ENCODE data around the gene CRHR1. TPM values are rescaled to one million over a fixed set of nuclear protein-coding genes. Genes with fewer than 3 reads are reported as not detected.

Gene CRHR1
- total RNA-seq, 2 experiments from 2014 or later: not detected

DNA sequence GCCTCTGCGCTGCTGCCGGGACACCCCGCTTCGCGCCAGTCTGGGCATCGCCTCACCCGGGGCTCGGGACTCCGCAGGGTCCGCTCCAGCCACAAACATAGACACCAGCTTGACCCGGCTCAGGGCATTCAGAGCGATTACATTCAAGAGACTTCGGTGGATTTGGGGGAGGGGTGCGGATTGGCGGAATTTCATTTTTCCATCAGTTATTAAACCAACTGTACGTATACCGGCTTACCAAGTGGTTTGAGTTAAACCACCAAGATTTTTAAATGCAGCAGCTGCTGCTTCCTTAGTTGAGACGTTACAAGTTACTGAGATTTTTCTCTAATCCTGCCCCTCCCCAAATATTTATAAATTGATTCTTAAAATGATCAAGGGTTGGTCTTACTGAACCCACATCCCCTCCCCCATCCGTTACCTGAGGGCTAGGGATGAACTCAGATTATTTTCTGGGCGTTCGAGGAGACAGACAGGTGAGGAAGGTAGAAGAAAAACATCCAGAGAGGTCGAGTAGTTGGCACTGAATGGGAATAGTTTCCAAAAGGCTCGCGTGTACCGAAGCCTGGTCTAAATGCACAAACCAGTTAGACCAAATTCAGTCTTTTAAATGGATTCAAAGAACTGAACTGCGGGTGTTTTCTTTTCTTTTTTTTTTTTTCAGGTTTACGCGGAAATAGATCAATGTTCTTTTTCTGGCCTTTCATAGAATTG lies 1.5 kb downstream of the CRHR1 start:
- H3K9me3 Mint-ChIP-seq: no peaks in the 10 kb centered on the region
- H3K36me3 Mint-ChIP-seq: no peaks in the 10 kb centered on the region
- peaks cover 47% of the 10 kb centered on the region for H3K27me3 Mint-ChIP-seq
- H3K27ac Mint-ChIP-seq: no peak overlapping the region
- H3K4me1 Mint-ChIP-seq (ENCODE audit: low read depth): peaks cover 5% of the 10 kb centered on the region
- CTCF ChIA-PET: interaction anchor here (1.8 kb wide), 1 partner anchor 156 kb away, joined by 3 read pairs; no protein-coding TSS in a partner anchor
- POLR2A ChIA-PET: no interaction called here
- intact Hi-C loops (cut with micrococcal nuclease): no loop called here
- DNase-seq: no peak
- no peak overlapping the region for H3K4me3 Mint-ChIP-seq

DNA sequence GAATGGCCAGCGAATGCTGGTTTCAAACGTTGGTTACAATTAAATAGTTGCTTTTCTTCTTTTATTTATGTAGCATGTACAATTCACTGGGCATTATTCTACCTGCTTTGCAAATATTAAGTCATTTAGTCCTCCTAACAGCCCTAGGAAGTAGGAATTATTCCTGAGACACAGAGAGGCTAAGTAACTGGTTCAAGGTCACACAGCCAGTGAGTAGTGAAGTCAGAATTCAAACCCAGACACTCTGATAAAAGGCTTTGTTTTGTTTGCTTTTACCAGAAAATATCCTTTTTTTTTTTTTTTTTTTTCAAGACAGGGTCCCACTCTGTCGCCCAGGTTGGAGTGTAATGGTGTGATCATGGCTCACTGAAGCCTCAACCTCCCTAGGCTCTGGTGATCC lies 2.2 kb downstream of the CRHR1 start:
- no peak for DNase-seq
- ChIA-PET POLR2A (no interaction called here), CTCF (interaction anchor here (0.9 kb wide), 1 partner anchor 108 kb away, joined by 3 read pairs; the partner anchor contains the start of gene MAPT)
- no peaks in the 10 kb centered on the region for H3K9me3 Mint-ChIP-seq
- peaks cover 5% of the 10 kb centered on the region for H3K4me1 Mint-ChIP-seq (ENCODE audit: low read depth)
- H3K36me3 Mint-ChIP-seq: no peaks in the 10 kb centered on the region
- peaks cover 47% of the 10 kb centered on the region for H3K27me3 Mint-ChIP-seq
- no peak overlapping the region for H3K27ac Mint-ChIP-seq
- intact Hi-C loops (cut with micrococcal nuclease): no loop called here
- H3K4me3 Mint-ChIP-seq: no peak overlapping the region

DNA sequence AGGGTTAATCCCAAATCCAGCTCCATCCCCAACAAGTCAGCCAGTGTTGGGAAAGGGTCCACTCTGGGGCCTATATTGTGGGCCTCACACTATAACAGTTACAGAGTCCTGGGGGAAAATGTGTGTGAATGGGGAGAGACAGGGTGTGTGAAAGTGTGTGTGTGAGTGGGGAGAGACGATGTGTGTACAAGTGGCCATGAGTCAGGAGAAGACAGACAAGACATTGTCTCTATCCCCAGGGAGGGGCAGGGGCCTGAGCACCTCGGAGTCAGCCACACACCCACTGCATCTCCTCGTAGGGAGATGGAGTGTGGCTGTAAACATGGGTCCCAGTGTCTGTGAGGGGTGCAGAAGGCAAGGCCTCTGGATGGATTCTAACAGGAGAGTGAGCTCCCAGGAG lies 2.9 kb downstream of the CRHR1 start:
- Mint-ChIP-seq H3K27me3 (peaks cover 44% of the 10 kb centered on the region), H3K4me1 (ENCODE audit: low read depth) (peaks cover 5% of the 10 kb centered on the region), H3K27ac (no peak overlapping the region), H3K9me3 (no peaks in the 10 kb centered on the region), H3K36me3 (no peaks in the 10 kb centered on the region), H3K4me3 (no peak overlapping the region)
- intact Hi-C loops (cut with micrococcal nuclease): no loop called here
- CTCF ChIA-PET: interaction anchor here (0.9 to 1.4 kb wide), 2 partner anchors 108 to 162 kb away, joined by 3 read pairs; partner anchors contain the start of gene MAPT
- DNase-seq: no peak
- POLR2A ChIA-PET: no interaction called here

DNA sequence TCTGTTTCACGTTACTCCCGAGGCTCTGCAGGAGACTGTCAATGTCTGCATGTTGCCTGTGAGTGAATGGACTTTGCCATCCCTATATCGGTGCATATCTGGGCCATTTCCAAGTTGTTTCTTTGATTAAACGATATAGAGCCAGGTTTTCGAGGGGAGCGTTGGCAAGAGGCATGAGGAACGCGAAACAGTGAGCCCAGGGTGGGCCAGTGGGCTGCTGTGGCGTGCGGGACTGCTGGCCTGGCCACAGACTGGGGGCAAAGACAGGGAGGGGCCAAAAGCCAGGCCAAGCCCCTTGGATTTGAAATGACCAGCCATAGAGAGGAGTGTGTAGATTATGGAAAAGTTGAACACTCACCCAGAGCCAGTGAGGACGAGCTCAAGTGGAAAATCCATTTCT lies 3.5 kb downstream of the CRHR1 start:
- no peaks in the 10 kb centered on the region for H3K9me3 Mint-ChIP-seq
- CTCF ChIA-PET: interaction anchor here (1.4 kb wide), 1 partner anchor 162 kb away, joined by 3 read pairs; no protein-coding TSS in a partner anchor
- DNase-seq: no peak
- intact Hi-C loops (cut with micrococcal nuclease): no loop called here
- H3K4me3 Mint-ChIP-seq: no peak overlapping the region
- no peaks in the 10 kb centered on the region for H3K36me3 Mint-ChIP-seq
- H3K27me3 Mint-ChIP-seq: peaks cover 46% of the 10 kb centered on the region
- H3K27ac Mint-ChIP-seq: no peak overlapping the region
- H3K4me1 Mint-ChIP-seq (ENCODE audit: low read depth): peaks cover 5% of the 10 kb centered on the region
- POLR2A ChIA-PET: no interaction called here

DNA sequence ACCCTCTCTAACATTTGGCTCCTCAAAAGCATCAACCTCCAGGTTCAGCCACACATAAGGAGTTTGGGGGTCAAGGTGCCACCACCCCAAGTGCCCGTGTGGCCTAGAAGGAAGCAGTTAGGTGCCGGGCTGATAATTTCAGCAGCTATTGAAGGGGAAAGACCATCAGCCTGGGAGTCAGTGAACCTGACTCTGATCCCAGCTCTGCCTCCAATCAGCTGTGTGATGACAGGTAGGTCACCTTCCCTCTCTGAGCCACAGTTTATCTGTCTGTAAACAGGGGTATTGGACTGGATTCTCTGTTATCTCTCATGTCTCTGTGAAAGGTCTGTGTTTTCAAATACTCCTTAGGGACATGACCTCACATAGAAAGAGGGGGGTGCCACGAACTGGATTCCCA lies 3.9 kb downstream of the CRHR1 start:
- no peaks in the 10 kb centered on the region for H3K9me3 Mint-ChIP-seq
- peaks cover 45% of the 10 kb centered on the region for H3K27me3 Mint-ChIP-seq
- intact Hi-C loops (cut with micrococcal nuclease): no loop called here
- no peak overlapping the region for H3K4me3 Mint-ChIP-seq
- no peaks in the 10 kb centered on the region for H3K36me3 Mint-ChIP-seq
- ChIA-PET POLR2A (no interaction called here), CTCF (interaction anchor here (1.4 kb wide), 1 partner anchor 161 kb away, joined by 3 read pairs; no protein-coding TSS in a partner anchor)
- H3K4me1 Mint-ChIP-seq (ENCODE audit: low read depth): peaks cover 5% of the 10 kb centered on the region
- DNase-seq: no peak
- H3K27ac Mint-ChIP-seq: no peak overlapping the region

DNA sequence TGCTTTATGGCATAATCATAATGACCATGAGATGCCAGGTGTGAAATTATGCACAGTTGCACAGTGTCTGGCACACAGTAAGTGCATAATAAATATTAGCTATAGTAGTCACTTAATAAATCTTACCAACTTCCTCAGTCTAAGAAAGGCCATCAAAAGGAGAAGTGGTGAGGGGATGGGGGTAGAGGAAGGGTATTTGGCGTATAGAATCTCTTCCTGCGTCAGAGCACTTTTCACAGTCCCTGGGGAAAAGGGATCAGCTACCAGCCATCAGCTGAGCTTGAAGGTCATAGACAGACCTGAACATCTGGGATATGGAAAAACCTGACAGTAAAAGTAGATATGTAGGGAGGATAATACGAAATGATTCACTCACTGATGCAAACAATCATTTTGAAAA lies 5.8 kb downstream of the CRHR1 start:
- H3K4me3 Mint-ChIP-seq: no peak overlapping the region
- no peaks in the 10 kb centered on the region for H3K36me3 Mint-ChIP-seq
- no peak overlapping the region for H3K27ac Mint-ChIP-seq
- ChIA-PET CTCF (interaction anchor here (1.3 kb wide), 1 partner anchor 150 kb away, joined by 4 read pairs; no protein-coding TSS in a partner anchor), POLR2A (no interaction called here)
- no peaks in the 10 kb centered on the region for H3K4me1 Mint-ChIP-seq (ENCODE audit: low read depth)
- intact Hi-C loops (cut with micrococcal nuclease): no loop called here
- peaks cover 42% of the 10 kb centered on the region for H3K27me3 Mint-ChIP-seq
- DNase-seq: no peak
- no peaks in the 10 kb centered on the region for H3K9me3 Mint-ChIP-seq

DNA sequence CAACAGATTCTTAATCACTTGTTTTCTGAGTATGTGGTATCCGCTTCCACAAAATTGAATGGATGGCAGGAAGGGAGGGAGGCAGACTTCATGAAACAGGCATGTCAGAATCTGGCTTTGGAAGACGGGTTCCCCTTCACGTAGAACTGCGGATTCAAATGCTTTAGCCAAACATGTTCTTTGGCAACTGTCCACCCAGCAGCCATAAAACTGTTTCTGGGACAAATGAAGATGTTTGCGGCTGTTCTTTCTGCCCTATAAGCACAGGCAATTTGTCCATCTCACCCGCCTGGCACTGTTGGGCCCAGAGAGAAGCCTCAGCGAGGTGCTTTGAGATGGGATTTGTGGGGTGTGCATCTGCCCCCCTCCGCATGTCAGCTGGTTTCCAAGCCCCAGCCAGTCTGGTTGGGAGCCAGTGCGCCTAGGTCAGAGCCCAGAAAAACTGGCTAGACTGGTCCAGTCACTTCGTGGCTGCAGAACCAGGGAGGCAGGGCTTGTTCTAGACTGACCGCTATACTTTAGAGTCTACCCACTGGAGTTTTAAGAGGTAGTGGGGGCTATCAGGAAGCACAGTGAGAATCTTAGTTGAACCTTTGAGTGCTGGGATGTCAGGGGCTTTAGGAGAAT lies 6.3 kb downstream of the CRHR1 start:
- POLR2A ChIA-PET: no interaction called here
- Mint-ChIP-seq H3K27ac (no peak overlapping the region), H3K4me1 (ENCODE audit: low read depth) (no peaks in the 10 kb centered on the region), H3K27me3 (peaks cover 42% of the 10 kb centered on the region), H3K9me3 (no peaks in the 10 kb centered on the region), H3K36me3 (no peaks in the 10 kb centered on the region), H3K4me3 (no peak overlapping the region)
- intact Hi-C loops (cut with micrococcal nuclease): no loop called here
- CTCF ChIA-PET: interaction anchor here (1.3 kb wide), 1 partner anchor 150 kb away, joined by 4 read pairs; no protein-coding TSS in a partner anchor
- DNase-seq: no peak

DNA sequence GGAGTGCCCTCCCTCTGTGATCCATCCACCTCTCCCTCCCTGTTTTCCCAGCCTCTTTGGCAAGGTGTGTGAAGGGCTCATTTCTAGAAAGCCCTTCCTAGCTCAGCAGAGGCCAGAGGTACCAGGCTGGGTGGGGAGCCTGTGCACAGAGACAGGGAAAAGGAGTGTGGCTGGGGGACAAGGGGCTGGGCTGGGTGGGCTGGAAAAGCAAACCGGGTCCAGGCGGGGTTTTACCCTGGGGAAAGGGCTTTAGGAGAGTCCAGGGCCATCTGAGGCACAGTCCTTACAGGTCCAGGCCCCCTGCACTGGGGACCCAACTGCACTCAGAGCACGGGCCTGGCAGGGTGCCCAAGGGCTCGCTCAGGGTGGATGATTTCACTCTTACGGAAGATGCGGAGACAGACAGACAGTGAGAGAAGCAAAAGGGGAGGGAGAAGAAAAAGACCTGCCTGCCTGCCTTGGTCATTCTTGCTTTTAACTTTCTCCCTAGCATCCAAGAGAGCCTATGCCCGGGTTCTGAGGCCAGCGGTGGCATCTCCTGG lies 7.0 kb downstream of the CRHR1 start:
- Mint-ChIP-seq H3K9me3 (no peaks in the 10 kb centered on the region), H3K4me3 (no peak overlapping the region), H3K4me1 (ENCODE audit: low read depth) (no peaks in the 10 kb centered on the region), H3K27ac (no peak overlapping the region), H3K27me3 (peaks cover 39% of the 10 kb centered on the region), H3K36me3 (no peaks in the 10 kb centered on the region)
- ChIA-PET POLR2A (no interaction called here), CTCF (no interaction called here)
- intact Hi-C loops (cut with micrococcal nuclease): no loop called here
- DNase-seq: no peak

DNA sequence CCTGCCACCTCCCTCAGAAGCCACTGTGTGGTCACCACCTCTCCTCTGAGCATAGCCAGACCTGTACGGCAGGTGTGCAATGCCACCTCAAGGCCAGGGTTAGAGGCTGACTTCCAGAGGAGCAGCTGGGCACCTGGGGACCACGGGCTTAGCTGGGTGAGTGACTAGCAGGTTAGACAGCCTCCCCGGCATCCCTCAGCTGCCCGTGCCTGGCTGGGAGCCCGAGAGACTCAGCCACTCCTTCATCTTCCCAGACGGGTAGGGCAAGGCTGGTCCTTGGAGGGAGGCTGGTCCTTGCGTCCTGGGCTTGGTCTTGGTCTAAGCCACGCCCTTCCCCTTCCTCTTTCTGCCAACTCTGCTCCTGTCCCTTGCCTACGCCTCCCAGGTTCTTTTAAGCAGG lies 7.8 kb downstream of the CRHR1 start:
- Mint-ChIP-seq H3K36me3 (no peaks in the 10 kb centered on the region), H3K4me3 (no peak overlapping the region), H3K4me1 (ENCODE audit: low read depth) (no peaks in the 10 kb centered on the region), H3K27ac (no peak overlapping the region), H3K27me3 (peaks cover 39% of the 10 kb centered on the region), H3K9me3 (no peaks in the 10 kb centered on the region)
- no peak for DNase-seq
- ChIA-PET CTCF (no interaction called here), POLR2A (no interaction called here)
- intact Hi-C loops (cut with micrococcal nuclease): no loop called here

DNA sequence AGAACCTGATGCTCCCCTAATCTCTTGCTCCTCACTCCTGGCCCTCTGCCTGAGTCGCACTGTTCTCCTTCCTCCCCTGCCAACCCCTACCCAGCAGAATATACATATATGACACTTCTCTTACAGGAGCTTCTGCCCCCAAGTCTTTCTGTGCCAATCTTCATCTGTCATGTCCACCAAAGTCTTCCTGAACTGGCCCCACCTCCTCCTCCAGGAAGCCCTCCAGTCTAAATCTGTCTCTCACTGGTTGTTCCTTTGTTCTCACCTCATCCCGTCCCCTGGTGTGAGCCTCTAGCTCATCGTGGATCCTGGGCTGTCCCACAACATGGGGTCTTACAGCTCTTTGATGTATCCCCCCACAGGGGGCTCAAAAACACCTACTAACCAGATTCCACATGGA lies 8.3 kb downstream of the CRHR1 start:
- H3K4me1 Mint-ChIP-seq (ENCODE audit: low read depth): no peaks in the 10 kb centered on the region
- no peaks in the 10 kb centered on the region for H3K36me3 Mint-ChIP-seq
- ChIA-PET CTCF (no interaction called here), POLR2A (no interaction called here)
- no peaks in the 10 kb centered on the region for H3K9me3 Mint-ChIP-seq
- no peak overlapping the region for H3K27ac Mint-ChIP-seq
- no peak for DNase-seq
- H3K4me3 Mint-ChIP-seq: no peak overlapping the region
- peaks cover 36% of the 10 kb centered on the region for H3K27me3 Mint-ChIP-seq
- intact Hi-C loops (cut with micrococcal nuclease): no loop called here

DNA sequence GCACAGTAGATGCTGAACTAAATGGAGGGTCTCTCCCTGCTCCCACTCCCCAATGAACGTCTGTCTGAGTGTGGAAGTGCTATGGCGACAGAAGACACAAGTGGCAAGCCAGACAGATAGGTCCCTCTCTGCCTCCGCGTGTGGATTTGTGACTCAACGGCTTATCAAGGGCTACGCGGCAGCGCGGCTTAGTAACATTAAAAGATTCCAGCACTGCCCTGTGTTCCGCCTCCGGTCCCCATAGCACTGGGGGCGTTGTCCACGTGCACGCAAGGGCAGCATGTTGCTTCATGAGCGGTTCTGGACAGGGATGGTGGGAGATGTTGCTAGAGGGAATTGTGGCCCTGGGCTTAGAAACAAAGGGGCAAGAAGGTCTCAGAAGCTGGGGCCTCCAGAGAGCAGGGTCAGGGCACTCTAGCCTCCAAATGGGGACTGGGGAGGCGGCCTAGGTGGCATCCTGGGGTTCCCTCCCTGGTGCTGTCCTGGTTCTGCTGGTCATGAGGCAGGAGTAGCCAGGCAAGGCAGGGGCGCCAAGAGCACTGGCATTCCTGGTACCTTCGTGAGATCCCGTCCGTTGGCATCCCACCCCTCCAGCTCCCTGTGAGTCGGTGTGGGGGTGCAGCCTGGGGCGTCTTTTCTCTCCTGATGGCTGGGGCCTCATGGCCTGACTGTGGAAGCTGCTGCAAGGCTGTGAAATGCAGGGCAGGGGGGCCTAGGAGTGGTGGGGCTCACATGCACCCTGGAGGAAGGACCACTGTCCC lies 9.1 kb downstream of the CRHR1 start:
- intact Hi-C loops (cut with micrococcal nuclease): no loop called here
- ChIA-PET CTCF (interaction anchor here (1.5 kb wide), 1 partner anchor 153 kb away, joined by 3 read pairs; no protein-coding TSS in a partner anchor), POLR2A (no interaction called here)
- no peaks in the 10 kb centered on the region for H3K9me3 Mint-ChIP-seq
- no peak for DNase-seq
- H3K4me1 Mint-ChIP-seq (ENCODE audit: low read depth): no peaks in the 10 kb centered on the region
- H3K4me3 Mint-ChIP-seq: no peak overlapping the region
- H3K36me3 Mint-ChIP-seq: no peaks in the 10 kb centered on the region
- peaks cover 38% of the 10 kb centered on the region for H3K27me3 Mint-ChIP-seq
- H3K27ac Mint-ChIP-seq: no peak overlapping the region

DNA sequence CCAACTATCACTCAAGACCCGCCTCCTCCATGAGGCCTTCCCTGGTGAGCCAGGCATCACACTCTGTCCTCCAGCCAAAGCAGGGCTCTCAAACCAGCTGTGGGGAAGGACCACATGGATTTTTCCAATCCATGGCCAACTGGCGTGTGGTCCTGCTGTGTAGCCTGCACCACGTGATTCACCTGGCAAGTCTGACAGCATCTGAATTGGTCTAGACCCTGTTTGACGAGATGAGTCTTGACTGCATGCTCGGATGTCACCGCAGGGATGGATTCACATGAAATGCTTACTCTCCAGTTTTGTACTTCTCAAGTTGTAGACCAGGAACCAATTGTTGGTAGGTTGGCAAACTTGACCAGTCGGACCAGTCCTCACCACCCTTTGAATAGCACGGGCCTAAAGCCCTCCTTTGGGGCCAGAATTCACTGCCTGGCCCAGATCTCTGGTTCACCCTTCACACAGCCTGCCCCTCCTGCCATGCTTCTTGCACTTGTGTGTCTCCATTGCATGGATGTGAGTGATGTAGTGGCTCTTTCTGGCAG lies 9.9 kb downstream of the CRHR1 start:
- Mint-ChIP-seq H3K4me3 (no peak overlapping the region), H3K27ac (no peak overlapping the region), H3K36me3 (no peaks in the 10 kb centered on the region), H3K4me1 (ENCODE audit: low read depth) (no peaks in the 10 kb centered on the region), H3K27me3 (peaks cover 39% of the 10 kb centered on the region), H3K9me3 (no peaks in the 10 kb centered on the region)
- ChIA-PET POLR2A (no interaction called here), CTCF (interaction anchor here (1.0 to 1.5 kb wide), 2 partner anchors 12 to 154 kb away, joined by 3 read pairs; no protein-coding TSS in a partner anchor)
- no peak for DNase-seq
- intact Hi-C loops (cut with micrococcal nuclease): no loop called here
